OCI-LY7 (cell line): Measurements from ENCODE around the gene STPG4.

Experiments
- CTCF ChIP-seq: fragments of 200-600 bp; sonication (generic); conservative IDR thresholded peaks from 2 replicates; pipeline ENCODE4 v1.5.1; 2014; ENCODE audit warnings: mild to moderate bottlenecking, antibody characterized with exemption, low read length, moderate library complexity, mixed read lengths
- EZH2phosphoT487 ChIP-seq: fragments of 200-600 bp; sonication (generic); IDR thresholded peaks from 2 replicates; pipeline ENCODE4 v1.6.1; 2018; ENCODE audit warnings: low read depth, borderline replicate concordance, mild to moderate bottlenecking, mixed run types, antibody characterized with exemption, low read length, moderate library complexity, mixed read lengths

- TF ChIP-seq EZH2phosphoT487 (no peak), CTCF (no peak)
These were observed 93.0 kb downstream of the STPG4 start for GRCh38 chr2:47061944-47062678.
